Esophagus muscularis mucosa (tissue), 4 donors: ENCODE data around the gene TRIM2. TPM values are rescaled to one million over a fixed set of nuclear protein-coding genes. Genes with fewer than 3 reads are reported as not detected.

Source experiments
- DNase-seq: peaks from one replicate; pipeline ENCODE4 v3.0.0-alpha.2; 2017; ENCODE audit errors: extremely low spot score
- H3K27ac ChIP-seq, 4 donors: fragments of 200-600 bp; sonication (generic); replicated peaks in 1 of 4; 1 replicate in 3 of 4; 2 replicates in 1 of 4; pipeline ENCODE4 v1.5.1; 2016 to 2019; ENCODE audit warnings: mild to moderate bottlenecking in 1 of 4
- H3K27me3 ChIP-seq, 4 donors: fragments of 200-600 bp; sonication (generic); one replicate each; pipeline versions ENCODE4 v1.5.1 to v1.6.0; 2016 to 2019
- H3K36me3 ChIP-seq, 4 donors: fragments of 200-600 bp; sonication (generic); one replicate each; pipeline ENCODE4 v1.5.1; 2016 to 2019
- H3K4me1 ChIP-seq, 4 donors: fragments of 200-600 bp; sonication (generic); one replicate each; pipeline ENCODE4 v1.5.1; 2016 to 2019
- H3K4me3 ChIP-seq, 4 donors: fragments of 200-600 bp; sonication (generic); 1 replicate in 2 of 4; 2 replicates in 2 of 4; pipeline ENCODE4 v1.5.1; 2016 to 2019; ENCODE audit warnings: mild to moderate bottlenecking in 4 of 4, moderate library complexity in 1 of 4
- H3K9me3 ChIP-seq, 4 donors: fragments of 200-600 bp; sonication (generic); 1 replicate in 3 of 4; 2 replicates in 1 of 4; pipeline ENCODE4 v1.5.1; 2016 to 2019
- EP300 ChIP-seq: sonication (generic); formaldehyde crosslinking; IDR thresholded peaks from one replicate; pipeline ENCODE4 v1.6.1; 2017; ENCODE audit warnings: antibody characterized with exemption
- POLR2A ChIP-seq: fragments of 450-650 bp; IDR thresholded peaks from one replicate; pipeline ENCODE4 v1.6.1; 2017; ENCODE audit warnings: antibody characterized with exemption, moderate library complexity, mild to moderate bottlenecking, low read depth
- POLR2AphosphoS5 ChIP-seq, 2 donors: sonication (generic); formaldehyde crosslinking; IDR thresholded peaks; one replicate each; pipeline ENCODE4 v1.6.1; 2017; ENCODE audit warnings: antibody characterized with exemption in 2 of 2
- WGBS: methylation state at CpG from one replicate; pipeline ENCODE4 v1.1.5; 2018; 5-methylcytosine and 5-hydroxymethylcytosine counted together
- intact Hi-C: fragments of 100-400 bp; cut with DNase I; formaldehyde crosslinking; loops from one replicate; pipeline ENCODE4 v1.15.1; 2023
- small RNA-seq, 3 donors: library from RNA; depleted of rRNA; stranded (forward); fragments of <200 nt; gene quantifications; one replicate each; pipeline ENCODE3, GENCODE V24; 2016
- total RNA-seq, 4 donors: library from RNA; depleted of rRNA; stranded (reverse); fragments of >200 nt; gene quantifications; one replicate each; pipeline versions ENCODE4 v1.1.0 to v1.2.1, GENCODE V29; 2016
- TF ChIP-seq, protein P1 (sequence below), 3 experiments: fragments of 200-600 bp in 2 of 3; fragments of 450-650 bp in 1 of 3; sonication (generic) in 2 of 3; IDR thresholded peaks; one replicate each; pipeline ENCODE4 v1.5.1; 2017 to 2019; ENCODE audit warnings: antibody characterized with exemption in 3 of 3, mild to moderate bottlenecking in 2 of 3, moderate library complexity in 1 of 3

The TRIM2 gene
- total RNA-seq, 4 donors from 2014 or later = 28.3 to 36.9 (median 30.4) TPM

DNA sequence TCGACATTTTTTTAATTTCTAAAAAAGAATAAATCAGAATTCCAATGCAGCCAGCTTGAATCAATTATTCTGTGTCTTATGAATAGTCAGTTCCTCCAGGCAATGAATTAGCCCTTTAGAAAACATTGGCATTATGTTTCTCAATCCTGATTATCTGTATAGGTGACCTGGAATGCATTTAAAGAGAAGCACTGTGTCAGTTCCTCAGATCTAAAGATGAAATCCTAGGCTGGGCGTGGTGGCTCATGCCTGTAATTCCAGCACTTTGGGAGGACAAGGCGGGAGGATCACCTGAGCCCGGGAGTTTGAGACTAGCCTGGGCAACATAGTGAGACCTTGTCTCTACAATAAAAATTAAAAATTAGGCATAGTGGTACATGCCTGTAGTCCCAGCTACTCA is 183.7 kb downstream of the TRIM2 start:
- Histone ChIP-seq H3K4me3 (no peak overlapping the region), H3K9me3 (no peaks in the 10 kb centered on the region), H3K27me3 (no peaks in the 10 kb centered on the region), H3K36me3 (no peaks in the 10 kb centered on the region), H3K27ac (no peak overlapping the region), H3K4me1 (peaks cover 0 to 5% (median 0%) of the 10 kb centered on the region in 4 donors)
- DNase-seq = no peak
- intact Hi-C loops = no loop called here
- TF ChIP-seq POLR2AphosphoS5 (IDR thresholded peaks at IDR 0.05) = no peak
- TF ChIP-seq EP300 = no peak
- no peak for TF ChIP-seq POLR2A
- TF ChIP-seq, protein P1, sequence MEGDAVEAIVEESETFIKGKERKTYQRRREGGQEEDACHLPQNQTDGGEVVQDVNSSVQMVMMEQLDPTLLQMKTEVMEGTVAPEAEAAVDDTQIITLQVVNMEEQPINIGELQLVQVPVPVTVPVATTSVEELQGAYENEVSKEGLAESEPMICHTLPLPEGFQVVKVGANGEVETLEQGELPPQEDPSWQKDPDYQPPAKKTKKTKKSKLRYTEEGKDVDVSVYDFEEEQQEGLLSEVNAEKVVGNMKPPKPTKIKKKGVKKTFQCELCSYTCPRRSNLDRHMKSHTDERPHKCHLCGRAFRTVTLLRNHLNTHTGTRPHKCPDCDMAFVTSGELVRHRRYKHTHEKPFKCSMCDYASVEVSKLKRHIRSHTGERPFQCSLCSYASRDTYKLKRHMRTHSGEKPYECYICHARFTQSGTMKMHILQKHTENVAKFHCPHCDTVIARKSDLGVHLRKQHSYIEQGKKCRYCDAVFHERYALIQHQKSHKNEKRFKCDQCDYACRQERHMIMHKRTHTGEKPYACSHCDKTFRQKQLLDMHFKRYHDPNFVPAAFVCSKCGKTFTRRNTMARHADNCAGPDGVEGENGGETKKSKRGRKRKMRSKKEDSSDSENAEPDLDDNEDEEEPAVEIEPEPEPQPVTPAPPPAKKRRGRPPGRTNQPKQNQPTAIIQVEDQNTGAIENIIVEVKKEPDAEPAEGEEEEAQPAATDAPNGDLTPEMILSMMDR (IDR thresholded peaks at IDR 0.05) = no peak
- 93% methylated on average over 4 of the region's 4 CpGs for WGBS

Small RNA genes within 50 kb of the gene (small RNA-seq; reads per million reads assigned to genes)
- gene RF00019 (0 reads per million in 3 donors), gene RN7SL419P (0 reads per million in 3 donors), gene RNU6-1196P (0 reads per million in 3 donors)

Other genes starting within 250 kb of the TRIM2 start
- gene MND1, start 140.2 kb downstream of the TRIM2 start, total RNA-seq = under 1 TPM in 1 of 4 donors, not detected in 3; 0.99 TPM